Endothelial cell (in vitro differentiated cells): ENCODE results near the gene PPP3R2. TPM values are rescaled to one million over a fixed set of nuclear protein-coding genes. Genes with fewer than 3 reads are reported as not detected.

Source experiments
- total RNA-seq: library from RNA; stranded (reverse); fragmentation: NEBNext Ultra II Directional; extraction: Animal tissue kit (Norgen Biotek cat#: 25700); gene quantifications from one replicate; pipeline ENCODE4 v1.2.1, GENCODE V29; 2021; ENCODE audit not compliant: unreplicated experiment

PPP3R2 gene
- total RNA-seq, 1 donor from 2014 or later: 2.2 TPM

Other genes starting within 250 kb of the PPP3R2 start
- not detected for gene BAAT, start 210.0 kb downstream of the PPP3R2 start, total RNA-seq
- gene MRPL50, start 196.4 kb downstream of the PPP3R2 start, total RNA-seq: 11.1 TPM
- gene ZNF189, start 196.1 kb downstream of the PPP3R2 start, total RNA-seq: 31.0 TPM
- 0.31 TPM for gene ALDOB, start 159.2 kb downstream of the PPP3R2 start, total RNA-seq
- gene RNF20, start 61.1 kb downstream of the PPP3R2 start, total RNA-seq: 46.1 TPM
- gene GRIN3A, start 143.7 kb upstream of the PPP3R2 start, total RNA-seq: 27.8 TPM